HG02970 (cell line): ENCODE results near the gene TAS2R41.
A peak's percentile ranks its signal among the peaks of the same experiment; 100 is the strongest.

Source experiments
- ATAC-seq: cut with Tn5 transposase; IDR thresholded peaks from one replicate; pipeline ENCODE4 v1.9.1; 2021; ENCODE audit warnings: mild to moderate bottlenecking, moderate library complexity, moderate number of reproducible peaks; ENCODE audit not compliant: unreplicated experiment, low FRiP score

The TAS2R41 gene

GRCh38 chr7:143477501-143478150 lies at the start of gene TAS2R41:
TSS of gene TAS2R41 (plus strand) at chr7:143477873. CDS start at chr7:143477873, 0 bp downstream.
- ATAC-seq: no peak

GRCh38 chr7:143429770-143430698 lies 47.6 kb upstream of the TAS2R41 start:
- ATAC-seq: no peak

GRCh38 chr7:143431109-143431508 lies 46.6 kb upstream of the TAS2R41 start:
- ATAC-seq: no peak

GRCh38 chr7:143433759-143434158 lies 43.9 kb upstream of the TAS2R41 start:
- no peak for ATAC-seq

GRCh38 chr7:143434660-143435059 lies 43.0 kb upstream of the TAS2R41 start:
- ATAC-seq: no peak

GRCh38 chr7:143435266-143435665 lies 42.4 kb upstream of the TAS2R41 start:
- ATAC-seq: no peak

- peak; percentile 78 for ATAC-seq
These were observed 41.2 kb upstream of the TAS2R41 start for GRCh38 chr7:143436325-143436946.

- ATAC-seq: no peak
These were observed 40.1 kb upstream of the TAS2R41 start for GRCh38 chr7:143437578-143437977.

- ATAC-seq: no peak
These were observed 37.8 kb upstream of the TAS2R41 start for GRCh38 chr7:143439866-143440265.

- no peak for ATAC-seq
These were observed 34.5 kb upstream of the TAS2R41 start, which contains the start of gene TAS2R60 for GRCh38 chr7:143443153-143443552. TSS of gene TAS2R60 (plus strand) at chr7:143443453. CDS start at chr7:143443453, 0 bp downstream.

- no peak for ATAC-seq
These were observed 33.5 kb upstream of the TAS2R41 start for GRCh38 chr7:143444063-143444782.

- ATAC-seq: no peak
These were observed 32.9 kb upstream of the TAS2R41 start for GRCh38 chr7:143444785-143445184.

- no peak for ATAC-seq
These were observed 30.2 kb upstream of the TAS2R41 start for GRCh38 chr7:143447466-143447865.

- ATAC-seq: no peak
These were observed 29.2 kb upstream of the TAS2R41 start for GRCh38 chr7:143448429-143448828.

- no peak for ATAC-seq
These were observed 27.9 kb upstream of the TAS2R41 start for GRCh38 chr7:143449793-143450192.

- ATAC-seq: no peak
These were observed 26.6 kb upstream of the TAS2R41 start for GRCh38 chr7:143451122-143451521.

- no peak for ATAC-seq
These were observed 25.9 kb upstream of the TAS2R41 start for GRCh38 chr7:143451746-143452145.

GRCh38 chr7:143452495-143452894 lies 25.2 kb upstream of the TAS2R41 start:
- ATAC-seq: no peak

GRCh38 chr7:143454091-143454680 lies 23.5 kb upstream of the TAS2R41 start:
- ATAC-seq: no peak

- ATAC-seq: no peak
These were observed 22.2 kb upstream of the TAS2R41 start for GRCh38 chr7:143455491-143455890.
